Measurements from ENCODE around the gene MAP2K3.

- no peak for TF ChIP-seq EZH2 (IDR thresholded peaks at IDR 0.05; ENCODE audit: low read length, missing control alignments)
- no peak for TF ChIP-seq CTCF (conservative IDR thresholded peaks at IDR 0.05 in 1 of 2, IDR thresholded peaks at IDR 0.05 in 1 of 2; ENCODE audit: low read depth in 1 of 2, low read length in 2 of 2)
Observed at GRCh38 chr17:21301593-21302550, 17.4 kb downstream of the MAP2K3 start.
